Nephron progenitor cell (in vitro differentiated cells): ENCODE results near the gene FNDC3B.
"Not testable (repeated sequence)": the region's sequence is repeated elsewhere in the genome, so short reads cannot be mapped to it uniquely, and the experiment has no call there.

ENCODE experiments used
- DNase-seq: peaks from one replicate; pipeline ENCODE4 v3.0.0; 2021
- H3K27ac Mint-ChIP-seq: 2 replicates; pipeline ENCODE4 v1.8.0; 2021; ENCODE audit warnings: mild to moderate bottlenecking, moderate library complexity, mixed read lengths
- H3K27me3 Mint-ChIP-seq: 2 replicates; pipeline ENCODE4 v1.8.0; 2021; ENCODE audit warnings: mild to moderate bottlenecking, low read depth, mixed read lengths; ENCODE audit not compliant: poor library complexity
- H3K36me3 Mint-ChIP-seq: 2 replicates; pipeline ENCODE4 v1.8.0; 2021; ENCODE audit warnings: low read depth, mixed read lengths
- H3K4me1 Mint-ChIP-seq: 2 replicates; pipeline ENCODE4 v1.8.0; 2021; ENCODE audit warnings: mixed read lengths
- H3K4me3 Mint-ChIP-seq: 2 replicates; pipeline ENCODE4 v1.8.0; 2021; ENCODE audit warnings: mild to moderate bottlenecking, moderate library complexity, mixed read lengths
- H3K9me3 Mint-ChIP-seq: 2 replicates; pipeline ENCODE4 v1.8.0; 2021; ENCODE audit warnings: mild to moderate bottlenecking, moderate library complexity, mixed read lengths
- CTCF ChIP-seq: fragments of 200-600 bp; sonication (generic); IDR thresholded peaks from 2 replicates; pipeline ENCODE4 v1.5.0; 2021; ENCODE audit warnings: antibody characterized with exemption

FNDC3B gene

GRCh38 chr3:172365028-172365567 lies 325.7 kb downstream of the FNDC3B start:
- TF ChIP-seq CTCF: no peak
- no peak for DNase-seq
- Mint-ChIP-seq H3K27ac (no peak overlapping the region), H3K27me3 (no peaks in the 10 kb centered on the region), H3K4me1 (no peaks in the 10 kb centered on the region), H3K36me3 (peaks cover 81% of the 10 kb centered on the region), H3K9me3 (no peaks in the 10 kb centered on the region), H3K4me3 (no peak overlapping the region)

- H3K4me1 Mint-ChIP-seq: no peaks in the 10 kb centered on the region
- DNase-seq: no peak
- H3K36me3 Mint-ChIP-seq: peaks cover 78% of the 10 kb centered on the region
- H3K27ac Mint-ChIP-seq: no peak overlapping the region
- TF ChIP-seq CTCF: no peak
- H3K4me3 Mint-ChIP-seq: no peak overlapping the region
- H3K27me3 Mint-ChIP-seq: no peaks in the 10 kb centered on the region
- no peaks in the 10 kb centered on the region for H3K9me3 Mint-ChIP-seq
Measured at GRCh38 chr3:172367205-172368105, 328.1 kb downstream of the FNDC3B start.

- H3K27me3 Mint-ChIP-seq, H3K27ac Mint-ChIP-seq, DNase-seq, H3K4me3 Mint-ChIP-seq, H3K9me3 Mint-ChIP-seq, H3K4me1 Mint-ChIP-seq: not testable (repeated sequence)
- H3K36me3 Mint-ChIP-seq: peaks cover 79% of the 10 kb centered on the region
Measured at GRCh38 chr3:172368556-172368955, 329.2 kb downstream of the FNDC3B start.

GRCh38 chr3:172369590-172370259 lies 330.3 kb downstream of the FNDC3B start:
- TF ChIP-seq CTCF: no peak
- Mint-ChIP-seq H3K27ac (no peak overlapping the region), H3K36me3 (peaks cover 71% of the 10 kb centered on the region), H3K4me1 (peaks cover 7% of the 10 kb centered on the region), H3K9me3 (no peaks in the 10 kb centered on the region), H3K4me3 (no peak overlapping the region), H3K27me3 (no peaks in the 10 kb centered on the region)
- no peak for DNase-seq

GRCh38 chr3:172370419-172370818 lies 331.0 kb downstream of the FNDC3B start:
- Mint-ChIP-seq H3K27ac (no peak overlapping the region), H3K4me1 (peaks cover 10% of the 10 kb centered on the region), H3K27me3 (no peaks in the 10 kb centered on the region), H3K9me3 (no peaks in the 10 kb centered on the region), H3K4me3 (no peak overlapping the region), H3K36me3 (peaks cover 74% of the 10 kb centered on the region)
- no peak for TF ChIP-seq CTCF
- DNase-seq: no peak

- no peaks in the 10 kb centered on the region for H3K9me3 Mint-ChIP-seq
- no peak for TF ChIP-seq CTCF
- peaks cover 13% of the 10 kb centered on the region for H3K4me1 Mint-ChIP-seq
- no peak overlapping the region for H3K4me3 Mint-ChIP-seq
- DNase-seq: no peak
- no peaks in the 10 kb centered on the region for H3K27me3 Mint-ChIP-seq
- peaks cover 75% of the 10 kb centered on the region for H3K36me3 Mint-ChIP-seq
- H3K27ac Mint-ChIP-seq: no peak overlapping the region
Measured at GRCh38 chr3:172371544-172371943, 332.2 kb downstream of the FNDC3B start.
